Endothelial cell of umbilical vein (primary cell): ENCODE data around the gene RFX1. TPM values are rescaled to one million over a fixed set of nuclear protein-coding genes. Genes with fewer than 3 reads are reported as not detected.
"Not testable (repeated sequence)": the region's sequence is repeated elsewhere in the genome, so short reads cannot be mapped to it uniquely, and the experiment has no call there.

ENCODE experiments used
- BruUV-seq: library from RNA; stranded (reverse); fragments of 400-500 nt; replicated peaks from 2 replicates; lab custom pipeline; 2021; lab: Mats Ljungman, UMichigan
- CTCF ChIA-PET: fragments of 300-600, 350-600 bp; sonication (Branson Sonifier 250); formaldehyde crosslinking; loops from one replicate; lab custom pipeline; 2021; ENCODE audit warnings: antibody characterized with exemption, inconsistent platforms; lab: Charles Lee
- POLR2A ChIA-PET: fragments of 300-600, 350-600 bp; sonication (Branson Sonifier 250); formaldehyde crosslinking; loops from one replicate; lab custom pipeline; 2021; ENCODE audit warnings: antibody characterized with exemption, inconsistent platforms; lab: Charles Lee
- DNase-seq: peaks from one replicate; pipeline ENCODE4 v3.0.0-alpha.2; 2011; ENCODE audit warnings: low read depth, low spot score
- FAIRE-seq: peaks from 2 replicates; lab custom pipeline; 2011; peaks lifted over from hg19 to GRCh38; lab: Jason Lieb, UNC
- H2AFZ ChIP-seq: 2 replicates; pipeline ENCODE4 v1.6.0; 2012; ENCODE audit warnings: low read depth, low read length, control low read depth, inconsistent platforms
- H3K27ac ChIP-seq: 2 replicates; pipeline ENCODE4 v1.5.1; 2011; ENCODE audit warnings: low read depth, mild to moderate bottlenecking, control low read depth, low read length, moderate library complexity; ENCODE audit not compliant: insufficient read depth
- H3K27me3 ChIP-seq, 2 experiments: 2 replicates each; pipeline versions ENCODE4 v1.6.0 to v1.6.1; 2011; ENCODE audit warnings: low read length in 2 of 2, mixed read lengths in 1 of 2; ENCODE audit not compliant: control insufficient read depth in 2 of 2, insufficient read depth in 2 of 2
- H3K36me3 ChIP-seq, 2 experiments: 2 replicates in 1 of 2; 3 replicates in 1 of 2; pipeline ENCODE4 v1.5.1; 2011; ENCODE audit warnings: low read length in 2 of 2, mild to moderate bottlenecking in 1 of 2, moderate library complexity in 1 of 2; ENCODE audit not compliant: control insufficient read depth in 2 of 2, insufficient read depth in 2 of 2; ENCODE audit errors: extremely low read depth in 1 of 2
- H3K4me1 ChIP-seq: 3 replicates; pipeline ENCODE4 v1.5.1; 2011; ENCODE audit warnings: mild to moderate bottlenecking, low read length; ENCODE audit not compliant: control insufficient read depth, insufficient read depth; ENCODE audit errors: extremely low read depth
- H3K4me2 ChIP-seq: 2 replicates; pipeline ENCODE4 v1.6.1; 2011; ENCODE audit warnings: low read length, control low read depth, mixed read lengths; ENCODE audit not compliant: insufficient read depth
- H3K4me3 ChIP-seq, 3 experiments: fragments of 200-600 bp in 1 of 3; sonication (generic), shearing (Covaris generic) in 1 of 3; replicated peaks in 1 of 3; 2 replicates each; pipeline ENCODE4 v1.5.1; 2011 to 2016; ENCODE audit warnings: control low read depth in 3 of 3, low read length in 3 of 3, mild to moderate bottlenecking in 2 of 3, inconsistent platforms in 1 of 3, low read depth in 1 of 3, moderate library complexity in 1 of 3; ENCODE audit not compliant: insufficient read depth in 1 of 3
- H3K79me2 ChIP-seq: 2 replicates; pipeline ENCODE4 v1.6.0; 2012; ENCODE audit warnings: low read length, inconsistent platforms; ENCODE audit not compliant: control insufficient read depth, insufficient read depth
- H3K9ac ChIP-seq: replicated peaks from 2 replicates; pipeline ENCODE3; 2011; ENCODE audit warnings: low read length, control low read depth; ENCODE audit not compliant: insufficient read depth; ENCODE audit errors: extremely low read depth
- H3K9me1 ChIP-seq: replicated peaks from 3 replicates; pipeline ENCODE4 v1.6.0; 2011; ENCODE audit warnings: mild to moderate bottlenecking, low read length; ENCODE audit not compliant: control insufficient read depth, insufficient read depth; ENCODE audit errors: extremely low read depth
- H3K9me3 ChIP-seq: replicated peaks from 2 replicates; pipeline ENCODE4 v1.5.1; 2012; ENCODE audit warnings: low read length, inconsistent platforms; ENCODE audit not compliant: control insufficient read depth, insufficient read depth
- H4K20me1 ChIP-seq: replicated peaks from 2 replicates; pipeline ENCODE3; 2011; ENCODE audit warnings: mild to moderate bottlenecking, low read length; ENCODE audit not compliant: control insufficient read depth, insufficient read depth; ENCODE audit errors: extremely low read depth
- EZH2 ChIP-seq: IDR thresholded peaks from 2 replicates; pipeline ENCODE4 v1.6.1; 2012; ENCODE audit warnings: borderline replicate concordance, low read depth, mild to moderate bottlenecking, moderate library complexity, low read length, inconsistent platforms; ENCODE audit not compliant: severe bottlenecking
- FOS ChIP-seq: IDR thresholded peaks from 2 replicates; pipeline ENCODE4 v1.6.1; 2011; ENCODE audit warnings: mild to moderate bottlenecking, low read length, moderate library complexity, borderline replicate concordance; ENCODE audit not compliant: insufficient read depth
- GATA2 ChIP-seq: IDR thresholded peaks from 2 replicates; pipeline ENCODE4 v1.7.0; 2011; ENCODE audit warnings: low read depth, mild to moderate bottlenecking, moderate library complexity, mixed read lengths, low read length; ENCODE audit not compliant: insufficient read length, insufficient read depth
- JUN ChIP-seq: IDR thresholded peaks from 2 replicates; pipeline ENCODE4 v1.6.1; 2011; ENCODE audit warnings: borderline replicate concordance, low read depth; ENCODE audit not compliant: insufficient read length, insufficient read depth
- MYC ChIP-seq: IDR thresholded peaks from one replicate; pipeline ENCODE4 v1.6.1; 2011; ENCODE audit warnings: mild to moderate bottlenecking, low read depth, low read length
- POLR2A ChIP-seq: IDR thresholded peaks from 2 replicates; pipeline ENCODE4 v1.6.1; 2012; ENCODE audit warnings: low read depth, mild to moderate bottlenecking, control low read depth, low read length
- POLR2AphosphoS5 ChIP-seq: IDR thresholded peaks from 2 replicates; pipeline ENCODE4 v1.6.1; 2012; ENCODE audit warnings: low read depth, mild to moderate bottlenecking, control low read depth, low read length, moderate library complexity; ENCODE audit not compliant: insufficient read depth
- dilution Hi-C: fragments of 300-500 bp; cut with MboI; formaldehyde crosslinking; loops from one replicate; pipeline ENCODE4 v1.15.0; 2019; ENCODE audit warnings: low sequenced_read_pairs; ENCODE audit not compliant: extremely low pct_ligation_motif_present
- intact Hi-C: fragments of 100-400 bp; cut with micrococcal nuclease; formaldehyde crosslinking; loops from one replicate; pipeline ENCODE4 v1.10.0; 2022
- polyA plus RNA-seq, 4 experiments: library from polyadenylated mRNA; depleted of rRNA in 3 of 4; stranded (reverse) in 3 of 4; unstranded in 1 of 4; fragments of >200 nt; gene quantifications; 2 replicates each; pipeline versions ENCODE4 v1.2.1 to v1.2.3, GENCODE V29; 2011 to 2012; ENCODE audit warnings: missing spikeins in 1 of 4
- total RNA-seq: library from RNA; stranded (reverse); gene quantifications from 2 replicates; pipeline ENCODE4 v1.2.3, GENCODE V29; 2021
- TF ChIP-seq, protein P1 (sequence below): IDR thresholded peaks from 2 replicates; pipeline ENCODE4 v1.6.1; 2011; ENCODE audit not compliant: insufficient read depth, insufficient read length
- TF ChIP-seq, protein P2 (sequence below), 2 donors: IDR thresholded peaks; 1 replicate in 1 of 2; 2 replicates in 1 of 2; pipeline ENCODE4 v1.5.1; 2011; ENCODE audit warnings: low read length in 2 of 2, mild to moderate bottlenecking in 2 of 2, moderate library complexity in 2 of 2, control low read depth in 1 of 2, inconsistent platforms in 1 of 2, low read depth in 1 of 2; ENCODE audit not compliant: insufficient read depth in 1 of 2; ENCODE audit errors: extremely low read depth in 1 of 2

Gene RFX1
- total and polyA plus RNA-seq, 2 donors (not counting 3 experiments of a cell fraction or from before 2014, with no cell fraction given): 2.3 to 14.7 TPM

DNA sequence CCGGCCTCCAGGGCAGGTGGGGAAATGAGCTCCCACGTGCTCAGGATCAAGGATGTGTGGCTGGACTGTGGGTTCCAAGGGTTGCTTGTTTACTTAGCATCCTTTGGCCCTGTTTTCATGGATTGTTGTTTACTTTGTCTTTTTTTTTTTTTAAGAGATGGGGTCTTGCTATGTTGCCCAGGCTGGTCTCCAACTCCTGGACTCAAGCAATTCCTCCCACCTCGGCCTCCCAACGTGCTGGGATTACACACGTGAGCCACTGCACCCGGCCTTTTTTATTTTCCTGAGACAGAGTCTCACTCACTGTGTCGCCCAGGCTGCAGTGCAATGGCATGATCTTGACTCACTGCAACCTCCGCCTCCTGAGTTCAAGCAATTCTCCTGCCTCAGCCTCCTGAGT lies 38.9 kb downstream of the RFX1 start:
- POLR2A ChIA-PET, H3K9me3 ChIP-seq, H3K4me1 ChIP-seq, H3K9me1 ChIP-seq, FAIRE-seq, H3K9ac ChIP-seq, DNase-seq, intact Hi-C loops, H4K20me1 ChIP-seq, H3K4me3 ChIP-seq, H3K27me3 ChIP-seq, H2AFZ ChIP-seq, BruUV-seq, CTCF ChIA-PET, H3K79me2 ChIP-seq, dilution Hi-C loops, H3K27ac ChIP-seq, H3K4me2 ChIP-seq: not testable (repeated sequence)
- peaks cover 0 to 27% of the 10 kb centered on the region in 2 experiments for H3K36me3 ChIP-seq

DNA sequence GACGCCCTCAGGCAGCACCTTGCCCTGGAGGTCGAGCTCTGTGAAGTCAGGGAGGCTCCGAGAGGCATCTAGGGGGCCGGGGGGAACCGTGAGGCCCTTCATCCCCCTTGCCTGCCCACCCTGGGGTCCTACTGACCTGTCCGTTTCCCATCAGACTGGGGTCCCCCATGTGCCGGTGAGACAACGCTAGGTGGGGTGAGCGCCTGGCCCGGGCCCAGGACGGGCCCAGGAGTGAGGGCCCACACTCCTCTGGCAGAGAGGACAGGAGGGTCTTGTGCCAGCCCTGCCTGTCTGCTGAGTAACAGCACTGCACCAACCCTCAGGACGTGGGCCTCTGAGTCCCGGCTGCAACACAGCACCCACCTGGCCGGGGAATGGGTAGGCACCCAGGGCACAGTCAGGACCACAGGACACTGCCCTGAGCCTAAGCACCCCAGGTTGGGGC lies 39.4 kb downstream of the RFX1 start:
- H3K4me3 ChIP-seq: no peak overlapping the region
- DNase-seq (no peak), FAIRE-seq (no peak)
- no peak overlapping the region for H3K9ac ChIP-seq
- TF ChIP-seq POLR2A: no peak
- TF ChIP-seq MYC: no peak
- TF ChIP-seq, protein P1, sequence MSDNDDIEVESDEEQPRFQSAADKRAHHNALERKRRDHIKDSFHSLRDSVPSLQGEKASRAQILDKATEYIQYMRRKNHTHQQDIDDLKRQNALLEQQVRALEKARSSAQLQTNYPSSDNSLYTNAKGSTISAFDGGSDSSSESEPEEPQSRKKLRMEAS: no peak
- TF ChIP-seq POLR2AphosphoS5: no peak
- no peak for TF ChIP-seq JUN
- TF ChIP-seq EZH2: no peak
- no peak for TF ChIP-seq GATA2
- TF ChIP-seq, protein P2, sequence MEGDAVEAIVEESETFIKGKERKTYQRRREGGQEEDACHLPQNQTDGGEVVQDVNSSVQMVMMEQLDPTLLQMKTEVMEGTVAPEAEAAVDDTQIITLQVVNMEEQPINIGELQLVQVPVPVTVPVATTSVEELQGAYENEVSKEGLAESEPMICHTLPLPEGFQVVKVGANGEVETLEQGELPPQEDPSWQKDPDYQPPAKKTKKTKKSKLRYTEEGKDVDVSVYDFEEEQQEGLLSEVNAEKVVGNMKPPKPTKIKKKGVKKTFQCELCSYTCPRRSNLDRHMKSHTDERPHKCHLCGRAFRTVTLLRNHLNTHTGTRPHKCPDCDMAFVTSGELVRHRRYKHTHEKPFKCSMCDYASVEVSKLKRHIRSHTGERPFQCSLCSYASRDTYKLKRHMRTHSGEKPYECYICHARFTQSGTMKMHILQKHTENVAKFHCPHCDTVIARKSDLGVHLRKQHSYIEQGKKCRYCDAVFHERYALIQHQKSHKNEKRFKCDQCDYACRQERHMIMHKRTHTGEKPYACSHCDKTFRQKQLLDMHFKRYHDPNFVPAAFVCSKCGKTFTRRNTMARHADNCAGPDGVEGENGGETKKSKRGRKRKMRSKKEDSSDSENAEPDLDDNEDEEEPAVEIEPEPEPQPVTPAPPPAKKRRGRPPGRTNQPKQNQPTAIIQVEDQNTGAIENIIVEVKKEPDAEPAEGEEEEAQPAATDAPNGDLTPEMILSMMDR (IDR thresholded peaks at IDR 0.05; ENCODE audit: extremely low read depth in 1 of 2, insufficient read depth in 1 of 2, low read depth in 1 of 2, low read length in 2 of 2): no peak
- TF ChIP-seq FOS: no peak
- no peaks in the 10 kb centered on the region for H3K4me1 ChIP-seq
- no peak overlapping the region for H2AFZ ChIP-seq
- H3K4me2 ChIP-seq: no peak overlapping the region
- no peaks in the 10 kb centered on the region for H3K9me3 ChIP-seq
- no peaks in the 10 kb centered on the region for H4K20me1 ChIP-seq
- H3K36me3 ChIP-seq: peaks cover 0 to 27% of the 10 kb centered on the region in 2 experiments
- no TSS peak for BruUV-seq
- POLR2A ChIA-PET: no interaction called here
- CTCF ChIA-PET: no interaction called here
- no peaks in the 10 kb centered on the region for H3K27me3 ChIP-seq
- no peaks in the 10 kb centered on the region for H3K9me1 ChIP-seq
- H3K27ac ChIP-seq: no peak overlapping the region
- no peaks in the 10 kb centered on the region for H3K79me2 ChIP-seq
- dilution Hi-C loops: no loop called here
- intact Hi-C loops: no loop called here
